Left lung (tissue), 10 donors: ENCODE results near the gene HNF4A. TPM values are rescaled to one million over a fixed set of nuclear protein-coding genes. Genes with fewer than 3 reads are reported as not detected.
A peak's percentile ranks its signal among the peaks of the same experiment; 100 is the strongest.

Source experiments
- ATAC-seq: fragments of 200-7000 bp; cut with Tn5 transposase; one replicate; pipeline ENCODE4 v1.9.1; 2020; ENCODE audit warnings: moderate library complexity
- DNase-seq, 4 donors: peaks; one replicate each; pipeline ENCODE4 v3.0.0-alpha.2; 2013 to 2020
- H3K27ac ChIP-seq, 2 donors: fragments of 200-600 bp; sonication (generic) in 1 of 2; one replicate each; pipeline versions ENCODE4 v1.5.0 to v1.8.0; 2020 to 2021
- H3K27me3 ChIP-seq, 2 donors: fragments of 200-600 bp; sonication (generic) in 1 of 2; one replicate each; pipeline versions ENCODE4 v1.5.0 to v1.8.0; 2020 to 2021
- H3K36me3 ChIP-seq, 2 donors: fragments of 200-600 bp; sonication (generic) in 1 of 2; one replicate each; pipeline versions ENCODE4 v1.5.0 to v1.8.0; 2020 to 2021
- H3K4me1 ChIP-seq, 2 donors: fragments of 200-600 bp; one replicate each; pipeline ENCODE4 v1.8.0; 2021
- H3K4me3 ChIP-seq, 2 donors: fragments of 200-600 bp; sonication (generic) in 1 of 2; one replicate each; pipeline versions ENCODE4 v1.5.0 to v1.8.0; 2020 to 2021; ENCODE audit warnings: mild to moderate bottlenecking in 1 of 2
- H3K9me3 ChIP-seq, 2 donors: fragments of 200-600 bp; sonication (generic) in 1 of 2; one replicate each; pipeline versions ENCODE4 v1.5.0 to v1.8.0; 2020 to 2021
- CTCF ChIP-seq, 2 donors: fragments of 200-600 bp; sonication (generic) in 1 of 2; IDR thresholded peaks; one replicate each; pipeline versions ENCODE4 v1.5.0 to v1.8.0; 2021; ENCODE audit warnings: antibody characterized with exemption in 2 of 2
- intact Hi-C, 2 donors: fragments of 100-400 bp; cut with DNase I; formaldehyde crosslinking; loops; one replicate each; pipeline versions ENCODE4 v1.11.2 to v1.14.2; 2022
- polyA plus RNA-seq, 6 donors: library from polyadenylated mRNA; unstranded; fragments of 120-200 nt; gene quantifications; one replicate each; pipeline ENCODE4 v1.2.1, GENCODE V29; 2013; ENCODE audit not compliant: insufficient read length in 6 of 6
- total RNA-seq, 2 donors: library from RNA; stranded (reverse); fragmentation: NEBNext Ultra II Directional; extraction: Animal tissue kit (Norgen Biotek cat#: 25700); gene quantifications; one replicate each; pipeline ENCODE4 v1.2.1, GENCODE V29; 2021
- donor health status: DM: no; HTN: yes; CAD: no.
- donor health status: DM: no; HTN: no; CAD: no.

HNF4A gene
- total and polyA plus RNA-seq, 8 donors = 0.21 to 3.5 (median 0.96) TPM

- H3K4me1 ChIP-seq = no peaks in the 10 kb centered on the region
- no peak for DNase-seq
- no peak for TF ChIP-seq CTCF (IDR thresholded peaks at IDR 0.05)
- ATAC-seq = peak; percentile 35
- H3K36me3 ChIP-seq = no peaks in the 10 kb centered on the region
- H3K9me3 ChIP-seq = no peaks in the 10 kb centered on the region
- intact Hi-C loops = no loop called here
- no peak overlapping the region for H3K27ac ChIP-seq
- peaks cover 0 to 44% of the 10 kb centered on the region in 2 donors for H3K27me3 ChIP-seq
- no peak overlapping the region for H3K4me3 ChIP-seq
Observed at GRCh38 chr20:44336086-44336485, 19.4 kb upstream of the HNF4A start.

- intact Hi-C loops = no loop called here
- Histone ChIP-seq H3K27ac (no peak within 1 kb of the TSS), H3K9me3 (no peaks in the 10 kb centered on the region), H3K4me1 (no peaks in the 10 kb centered on the region), H3K4me3 (no peak within 1 kb of the TSS), H3K36me3 (no peaks in the 10 kb centered on the region), H3K27me3 (peaks cover 0 to 44% of the 10 kb centered on the region in 2 donors)
- no peak for DNase-seq
- ATAC-seq = no peak
- no peak for TF ChIP-seq CTCF (IDR thresholded peaks at IDR 0.05)
Observed at GRCh38 chr20:44336725-44337380, 18.6 kb upstream of the HNF4A start, which contains the start of gene R3HDML. R3HDML (plus strand) TSS chr20:44337043; CDS start chr20:44337158, 115 bp downstream.

GRCh38 chr20:44342248-44342647 is 13.3 kb upstream of the HNF4A start:
- TF ChIP-seq CTCF (IDR thresholded peaks at IDR 0.05) = no peak
- intact Hi-C loops = no loop called here
- Histone ChIP-seq H3K9me3 (no peaks in the 10 kb centered on the region), H3K36me3 (no peaks in the 10 kb centered on the region), H3K4me3 (no peak overlapping the region), H3K27ac (no peak overlapping the region), H3K27me3 (peaks cover 0 to 18% of the 10 kb centered on the region in 2 donors), H3K4me1 (no peaks in the 10 kb centered on the region)
- DNase-seq (no peak), ATAC-seq (no peak)

- H3K27me3 ChIP-seq = peaks cover 0 to 13% of the 10 kb centered on the region in 2 donors
- ATAC-seq (no peak), DNase-seq (no peak)
- no peak overlapping the region for H3K4me3 ChIP-seq
- H3K27ac ChIP-seq = no peak overlapping the region
- TF ChIP-seq CTCF (IDR thresholded peaks at IDR 0.05) = no peak
- H3K4me1 ChIP-seq = no peaks in the 10 kb centered on the region
- no peaks in the 10 kb centered on the region for H3K9me3 ChIP-seq
- H3K36me3 ChIP-seq = no peaks in the 10 kb centered on the region
- intact Hi-C loops = no loop called here
Observed at GRCh38 chr20:44343162-44343675, 12.3 kb upstream of the HNF4A start.

- H3K36me3 ChIP-seq = no peaks in the 10 kb centered on the region
- intact Hi-C loops = no loop called here
- H3K4me3 ChIP-seq = no peak overlapping the region
- peaks cover 0 to 18% of the 10 kb centered on the region in 2 donors for H3K27me3 ChIP-seq
- TF ChIP-seq CTCF (IDR thresholded peaks at IDR 0.05) = no peak
- ATAC-seq (no peak), DNase-seq (no peak)
- H3K9me3 ChIP-seq = no peaks in the 10 kb centered on the region
- H3K27ac ChIP-seq = no peak overlapping the region
- no peaks in the 10 kb centered on the region for H3K4me1 ChIP-seq
Observed at GRCh38 chr20:44344723-44345122, 10.8 kb upstream of the HNF4A start.
